ENCODE data around the gene HNMT.

Gene HNMT

DNA sequence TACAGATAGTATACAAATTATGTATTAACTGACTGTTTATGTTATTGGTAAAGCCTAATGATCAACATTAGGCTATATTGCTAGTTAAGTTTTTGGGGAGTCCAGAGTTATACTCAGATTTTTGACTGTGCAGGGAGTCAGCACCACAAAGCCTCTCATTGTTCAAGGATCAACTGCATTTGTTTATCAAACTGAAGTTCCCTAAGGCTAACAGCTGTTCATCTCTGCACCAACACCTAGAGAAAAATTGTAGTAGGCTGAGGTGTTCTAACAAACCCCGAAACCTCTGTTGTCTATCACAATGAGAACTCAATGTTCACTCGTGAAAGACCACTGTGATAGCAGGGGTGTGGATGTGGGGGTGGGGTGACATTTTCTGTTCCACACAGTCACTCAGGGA lies 97.7 kb downstream of the HNMT start:
- no peak for DNase-seq

DNA sequence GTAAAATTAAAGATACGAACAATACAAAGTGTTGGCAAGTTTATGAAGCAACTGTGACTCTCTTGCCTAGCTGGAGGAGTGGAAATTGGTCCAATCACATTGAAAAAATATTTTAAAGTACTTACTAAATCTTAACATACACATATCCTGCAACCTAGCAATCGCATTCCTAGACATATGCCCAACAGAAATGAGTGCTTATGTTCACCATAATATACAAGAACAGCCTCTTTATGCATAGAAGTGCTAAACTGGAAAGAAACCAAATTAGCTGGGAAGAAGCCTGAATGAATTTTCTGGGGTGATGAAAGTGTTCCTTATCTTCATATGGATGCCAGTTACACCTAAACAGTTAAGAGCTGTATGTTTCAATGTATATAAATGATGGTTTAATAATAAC lies 98.9 kb downstream of the HNMT start:
- no peak for DNase-seq
